ENCODE data around the gene PLA2G15.

The PLA2G15 gene

DNA sequence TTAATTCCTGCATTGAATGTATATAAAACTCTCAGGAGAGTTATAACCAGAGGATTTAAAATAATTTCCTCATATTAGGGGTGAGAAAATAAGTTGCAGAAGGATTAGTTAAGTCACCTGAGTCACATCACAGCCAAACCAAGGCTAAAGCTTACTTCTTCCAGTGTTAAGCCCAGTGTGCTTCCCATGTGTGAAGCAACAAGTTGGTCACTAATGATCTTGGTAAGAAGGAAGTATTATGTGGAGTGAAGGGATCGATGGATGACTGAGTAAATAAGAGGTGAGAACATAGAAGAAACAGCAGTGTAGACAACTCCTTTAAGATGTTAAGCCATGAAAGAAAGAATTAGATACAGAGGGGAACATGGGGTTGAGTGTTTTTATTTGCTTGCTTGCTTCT, 29.9 kb upstream of the PLA2G15 start:
- H3K4me3 ChIP-seq (ENCODE audit: low read length) = no peak overlapping the region
- peak; percentile 91 for DNase-seq (ENCODE audit: low read depth)
- TF ChIP-seq, protein P1, sequence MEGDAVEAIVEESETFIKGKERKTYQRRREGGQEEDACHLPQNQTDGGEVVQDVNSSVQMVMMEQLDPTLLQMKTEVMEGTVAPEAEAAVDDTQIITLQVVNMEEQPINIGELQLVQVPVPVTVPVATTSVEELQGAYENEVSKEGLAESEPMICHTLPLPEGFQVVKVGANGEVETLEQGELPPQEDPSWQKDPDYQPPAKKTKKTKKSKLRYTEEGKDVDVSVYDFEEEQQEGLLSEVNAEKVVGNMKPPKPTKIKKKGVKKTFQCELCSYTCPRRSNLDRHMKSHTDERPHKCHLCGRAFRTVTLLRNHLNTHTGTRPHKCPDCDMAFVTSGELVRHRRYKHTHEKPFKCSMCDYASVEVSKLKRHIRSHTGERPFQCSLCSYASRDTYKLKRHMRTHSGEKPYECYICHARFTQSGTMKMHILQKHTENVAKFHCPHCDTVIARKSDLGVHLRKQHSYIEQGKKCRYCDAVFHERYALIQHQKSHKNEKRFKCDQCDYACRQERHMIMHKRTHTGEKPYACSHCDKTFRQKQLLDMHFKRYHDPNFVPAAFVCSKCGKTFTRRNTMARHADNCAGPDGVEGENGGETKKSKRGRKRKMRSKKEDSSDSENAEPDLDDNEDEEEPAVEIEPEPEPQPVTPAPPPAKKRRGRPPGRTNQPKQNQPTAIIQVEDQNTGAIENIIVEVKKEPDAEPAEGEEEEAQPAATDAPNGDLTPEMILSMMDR (conservative IDR thresholded peaks at IDR 0.05; ENCODE audit: low read depth, low read length) = no peak

DNA sequence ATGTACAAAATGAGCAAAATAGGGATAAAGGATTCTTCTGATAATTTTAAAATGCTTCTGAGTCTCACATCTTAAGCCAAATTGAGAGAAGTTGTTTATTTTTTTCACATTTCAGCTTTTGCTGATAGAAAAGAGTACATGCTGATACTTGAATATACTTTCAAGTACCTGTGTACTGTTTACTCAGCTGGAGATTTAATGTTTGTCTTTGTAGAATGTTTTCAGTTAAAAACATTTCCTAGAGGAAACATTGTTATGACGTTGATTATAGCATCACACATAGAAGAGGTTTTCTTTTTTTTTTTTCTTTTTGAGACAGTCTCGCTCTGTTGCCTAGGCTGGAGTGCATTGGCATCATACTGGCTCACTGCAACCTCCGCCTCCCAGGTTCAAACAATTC, 28.9 kb upstream of the PLA2G15 start:
- TF ChIP-seq, protein P1 (conservative IDR thresholded peaks at IDR 0.05; ENCODE audit: low read depth, low read length) = no peak
- no peak for DNase-seq (ENCODE audit: low read depth)
- H3K4me3 ChIP-seq (ENCODE audit: low read length) = no peak overlapping the region

DNA sequence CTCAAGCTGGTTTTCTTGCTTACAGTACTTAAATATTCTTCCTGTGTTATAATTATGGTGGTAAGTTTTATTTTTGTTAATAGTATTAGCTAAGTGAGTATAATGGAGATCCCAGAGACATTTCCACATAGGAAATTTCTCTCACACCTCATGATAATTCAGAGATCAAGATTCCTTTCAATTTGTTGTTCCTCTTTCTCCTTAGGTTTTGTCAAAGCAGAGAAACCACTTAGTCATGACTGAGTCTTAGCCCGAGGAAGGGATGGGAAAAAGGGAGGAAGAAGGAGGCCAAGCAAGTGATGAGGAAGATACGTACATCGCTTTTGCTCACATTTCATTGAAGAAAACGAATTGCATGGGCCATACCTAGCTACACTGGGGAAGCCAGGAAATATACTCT, 27.7 kb upstream of the PLA2G15 start:
- TF ChIP-seq, protein P1 (conservative IDR thresholded peaks at IDR 0.05; ENCODE audit: low read depth, low read length) = no peak
- no peak overlapping the region for H3K4me3 ChIP-seq (ENCODE audit: low read length)
- no peak for DNase-seq (ENCODE audit: low read depth)

DNA sequence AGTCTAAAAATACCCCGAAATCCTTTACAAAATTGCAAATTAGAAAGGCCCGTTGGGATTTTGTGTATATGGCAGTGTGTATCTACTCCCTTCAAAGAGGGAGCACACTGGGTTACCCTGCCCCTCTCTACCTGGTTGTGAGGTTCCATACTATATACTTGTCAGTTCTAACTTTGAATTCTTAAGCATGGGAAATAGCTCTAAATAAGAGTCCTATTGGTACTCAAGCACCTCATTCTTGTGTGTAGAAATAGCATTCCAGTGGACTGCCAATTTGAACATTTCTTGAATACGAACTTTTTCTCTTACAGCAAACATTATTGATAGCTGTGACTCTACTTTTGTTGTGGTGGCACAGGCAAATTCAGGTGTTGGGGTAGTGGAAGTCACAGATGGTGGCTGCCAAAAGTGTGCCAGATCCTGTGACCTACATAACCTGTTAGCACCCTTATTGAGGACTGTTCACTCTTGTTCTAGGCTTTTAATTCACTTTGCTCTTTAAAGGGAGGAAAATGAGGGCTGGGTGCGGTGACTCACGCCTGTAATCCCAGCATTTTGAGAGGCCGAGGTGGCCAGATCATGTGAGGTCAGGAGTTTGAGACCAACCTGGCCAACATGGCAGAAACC, 25.3 kb upstream of the PLA2G15 start:
- DNase-seq (ENCODE audit: low read depth) = no peak
- H3K4me3 ChIP-seq (ENCODE audit: low read length) = no peak overlapping the region
- TF ChIP-seq, protein P1 (conservative IDR thresholded peaks at IDR 0.05; ENCODE audit: low read depth, low read length) = no peak

DNA sequence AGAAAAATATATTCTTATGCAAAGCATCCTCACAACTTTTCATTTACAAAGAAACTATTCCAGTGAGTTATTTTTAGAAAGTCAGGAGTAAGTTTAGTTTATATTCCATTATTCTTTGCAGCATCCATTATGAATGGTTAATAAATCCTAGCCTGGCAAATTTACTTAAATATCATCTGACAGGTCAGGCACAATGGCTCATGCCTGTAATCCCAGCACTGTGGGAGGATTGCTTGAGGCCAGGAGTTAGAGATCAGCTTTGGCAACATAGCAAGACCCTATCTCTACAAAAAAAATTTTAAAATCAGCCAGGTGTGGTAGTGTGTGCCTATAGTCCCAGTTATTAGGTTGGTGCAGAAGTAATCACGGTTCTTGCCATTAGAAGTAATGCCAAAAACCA, 22.1 kb upstream of the PLA2G15 start:
- DNase-seq (ENCODE audit: low read depth) = no peak
- no peak overlapping the region for H3K4me3 ChIP-seq (ENCODE audit: low read length)
- TF ChIP-seq, protein P1 (conservative IDR thresholded peaks at IDR 0.05; ENCODE audit: low read depth, low read length) = no peak

DNA sequence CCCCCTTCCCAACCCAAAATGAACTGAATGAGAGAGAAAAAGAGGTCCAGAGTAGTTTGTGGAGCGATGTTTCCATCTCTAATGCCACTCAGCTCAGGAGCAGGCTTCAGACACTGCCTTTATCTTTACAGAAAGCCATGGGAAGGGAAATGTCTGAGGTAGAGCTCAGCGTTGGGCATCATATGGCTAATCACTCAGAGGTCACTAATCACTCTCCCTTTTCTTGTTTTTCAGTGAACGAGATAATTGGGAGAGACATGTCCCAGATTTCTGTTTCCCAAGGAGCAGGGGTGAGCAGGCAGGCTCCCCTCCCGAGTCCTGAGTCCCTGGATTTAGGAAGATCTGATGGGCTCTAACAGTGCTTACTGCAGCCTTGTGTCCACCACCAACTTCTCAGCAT, 19.1 kb upstream of the PLA2G15 start:
- TF ChIP-seq, protein P1 (conservative IDR thresholded peaks at IDR 0.05; ENCODE audit: low read depth, low read length) = no peak
- no peak overlapping the region for H3K4me3 ChIP-seq (ENCODE audit: low read length)
- no peak for DNase-seq (ENCODE audit: low read depth)

DNA sequence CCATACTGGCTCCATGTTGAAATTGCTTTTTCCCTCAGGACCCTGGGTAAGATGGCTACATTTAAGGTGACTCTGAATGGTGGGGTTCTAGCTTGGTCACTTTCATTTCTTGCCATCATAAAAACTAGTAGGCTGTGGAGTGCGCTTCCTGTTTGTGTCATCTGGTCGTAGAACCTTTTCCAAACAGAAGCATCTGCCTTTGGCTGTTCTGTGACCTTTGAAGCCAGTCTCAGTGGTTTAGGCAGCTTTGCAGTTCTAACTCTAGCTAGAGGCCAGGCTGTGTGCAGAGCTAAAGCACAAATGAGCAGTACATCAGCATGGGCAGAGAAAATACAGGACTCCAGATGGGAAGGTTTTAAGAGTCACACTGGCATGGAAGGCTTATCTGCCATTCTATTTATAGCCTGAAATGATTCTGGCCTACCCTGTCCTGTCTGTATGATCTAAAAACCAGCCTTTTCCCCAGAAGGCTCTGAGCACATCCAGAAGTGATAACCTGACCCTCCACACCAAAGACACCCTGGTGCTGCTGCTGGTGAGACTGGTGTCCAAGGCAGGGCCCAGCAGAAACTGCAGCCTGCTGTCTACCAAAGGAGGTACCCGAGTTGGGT, 17.9 kb upstream of the PLA2G15 start:
- TF ChIP-seq, protein P1 (conservative IDR thresholded peaks at IDR 0.05; ENCODE audit: low read depth, low read length) = no peak
- no peak overlapping the region for H3K4me3 ChIP-seq (ENCODE audit: low read length)
- no peak for DNase-seq (ENCODE audit: low read depth)
